Activated naive CD8-positive, alpha-beta T cell treated with anti-CD3 and anti-CD28 coated beads, Interleukin-2, amount 50 U/mL, for 24 hours (primary cell): ENCODE results near the gene SEM1.
"Not testable (repeated sequence)": the region's sequence is repeated elsewhere in the genome, so short reads cannot be mapped to it uniquely, and the experiment has no call there.

Experiments used
- ATAC-seq: fragments of 150-1000 bp; cut with Tn5 transposase; one replicate; pipeline ENCODE4 v1.10.0; 2021
- DNase-seq: peaks from one replicate; pipeline ENCODE4 v3.0.0; 2021
- H3K27ac Mint-ChIP-seq: one replicate; pipeline ENCODE4 v1.8.0; 2021; ENCODE audit warnings: mild to moderate bottlenecking, mixed read lengths
- H3K27me3 Mint-ChIP-seq: one replicate; pipeline ENCODE4 v1.8.0; 2021; ENCODE audit warnings: mixed read lengths
- H3K36me3 Mint-ChIP-seq: one replicate; pipeline ENCODE4 v1.8.0; 2021; ENCODE audit warnings: low read depth, mixed read lengths
- H3K4me1 Mint-ChIP-seq: one replicate; pipeline ENCODE4 v1.8.0; 2021; ENCODE audit warnings: mixed read lengths
- H3K4me3 Mint-ChIP-seq: one replicate; pipeline ENCODE4 v1.8.0; 2021; ENCODE audit warnings: mild to moderate bottlenecking, moderate library complexity, mixed read lengths
- H3K9me3 Mint-ChIP-seq: one replicate; pipeline ENCODE4 v1.8.0; 2021; ENCODE audit warnings: mixed read lengths

Gene SEM1

GRCh38 chr7:96663457-96663856 is 46.2 kb downstream of the SEM1 start:
- Mint-ChIP-seq H3K4me3 (no peak overlapping the region), H3K27ac (no peak overlapping the region), H3K9me3 (no peaks in the 10 kb centered on the region), H3K36me3 (peaks cover 11% of the 10 kb centered on the region), H3K27me3 (no peaks in the 10 kb centered on the region), H3K4me1 (peaks cover 11% of the 10 kb centered on the region)
- DNase-seq = no peak
- no peak for ATAC-seq

GRCh38 chr7:96662151-96662550 is 47.5 kb downstream of the SEM1 start:
- H3K27ac Mint-ChIP-seq, DNase-seq, ATAC-seq, H3K36me3 Mint-ChIP-seq, H3K9me3 Mint-ChIP-seq, H3K4me3 Mint-ChIP-seq, H3K27me3 Mint-ChIP-seq: not testable (repeated sequence)
- peaks cover 11% of the 10 kb centered on the region for H3K4me1 Mint-ChIP-seq

- ATAC-seq (no peak), DNase-seq (no peak)
- Mint-ChIP-seq H3K4me3 (no peak overlapping the region), H3K27ac (no peak overlapping the region), H3K27me3 (no peaks in the 10 kb centered on the region), H3K36me3 (peaks cover 5% of the 10 kb centered on the region), H3K4me1 (peaks cover 2% of the 10 kb centered on the region), H3K9me3 (no peaks in the 10 kb centered on the region)
These were observed 51.6 kb downstream of the SEM1 start for GRCh38 chr7:96658022-96658412.

- ATAC-seq (no peak), DNase-seq (no peak)
- Mint-ChIP-seq H3K4me1 (no peaks in the 10 kb centered on the region), H3K27ac (no peak overlapping the region), H3K27me3 (no peaks in the 10 kb centered on the region), H3K4me3 (no peak overlapping the region), H3K9me3 (no peaks in the 10 kb centered on the region), H3K36me3 (peaks cover 8% of the 10 kb centered on the region)
These were observed 52.2 kb downstream of the SEM1 start for GRCh38 chr7:96657347-96658021.

- DNase-seq (no peak), ATAC-seq (no peak)
- Mint-ChIP-seq H3K36me3 (peaks cover 5% of the 10 kb centered on the region), H3K4me3 (no peak overlapping the region), H3K27ac (no peak overlapping the region), H3K9me3 (no peaks in the 10 kb centered on the region), H3K27me3 (no peaks in the 10 kb centered on the region), H3K4me1 (no peaks in the 10 kb centered on the region)
These were observed 53.7 kb downstream of the SEM1 start for GRCh38 chr7:96655956-96656355.

GRCh38 chr7:96654630-96655188 is 54.9 kb downstream of the SEM1 start:
- no peak overlapping the region for H3K4me3 Mint-ChIP-seq

GRCh38 chr7:96649981-96650380 is 59.7 kb downstream of the SEM1 start:
- Mint-ChIP-seq H3K4me1 (no peaks in the 10 kb centered on the region), H3K9me3 (no peaks in the 10 kb centered on the region), H3K27ac (no peak overlapping the region), H3K4me3 (no peak overlapping the region), H3K27me3 (no peaks in the 10 kb centered on the region), H3K36me3 (peaks cover 5% of the 10 kb centered on the region)
- DNase-seq (no peak), ATAC-seq (no peak)

More at GRCh38 chr7:96654630-96655188, 54.9 kb downstream of the SEM1 start:
- Mint-ChIP-seq H3K9me3 (no peaks in the 10 kb centered on the region), H3K27ac (no peak overlapping the region), H3K36me3 (peaks cover 5% of the 10 kb centered on the region), H3K4me1 (no peaks in the 10 kb centered on the region), H3K27me3 (no peaks in the 10 kb centered on the region)
- ATAC-seq = no peak
- no peak for DNase-seq

GRCh38 chr7:96648784-96649183 is 60.9 kb downstream of the SEM1 start:
- no peaks in the 10 kb centered on the region for H3K27me3 Mint-ChIP-seq
- no peak for ATAC-seq
- no peaks in the 10 kb centered on the region for H3K4me1 Mint-ChIP-seq
- no peaks in the 10 kb centered on the region for H3K9me3 Mint-ChIP-seq
- no peak overlapping the region for H3K27ac Mint-ChIP-seq
- peaks cover 5% of the 10 kb centered on the region for H3K36me3 Mint-ChIP-seq
- DNase-seq = no peak
- H3K4me3 Mint-ChIP-seq = no peak overlapping the region

GRCh38 chr7:96647733-96648132 is 61.9 kb downstream of the SEM1 start:
- Mint-ChIP-seq H3K27me3 (no peaks in the 10 kb centered on the region), H3K4me3 (no peak overlapping the region), H3K4me1 (no peaks in the 10 kb centered on the region), H3K9me3 (no peaks in the 10 kb centered on the region), H3K36me3 (peaks cover under 1% of the 10 kb centered on the region), H3K27ac (no peak overlapping the region)
- DNase-seq (no peak), ATAC-seq (no peak)

GRCh38 chr7:96645084-96645483 is 64.6 kb downstream of the SEM1 start:
- no peak for DNase-seq
- ATAC-seq = no peak
- H3K27me3 Mint-ChIP-seq = no peaks in the 10 kb centered on the region
- H3K9me3 Mint-ChIP-seq = no peaks in the 10 kb centered on the region
- H3K27ac Mint-ChIP-seq = no peak overlapping the region
- no peaks in the 10 kb centered on the region for H3K4me1 Mint-ChIP-seq
- no peaks in the 10 kb centered on the region for H3K36me3 Mint-ChIP-seq
- no peak overlapping the region for H3K4me3 Mint-ChIP-seq

GRCh38 chr7:96643436-96643835 is 66.2 kb downstream of the SEM1 start:
- not testable (repeated sequence) for ATAC-seq, H3K27ac Mint-ChIP-seq, H3K27me3 Mint-ChIP-seq, H3K9me3 Mint-ChIP-seq, H3K36me3 Mint-ChIP-seq, H3K4me1 Mint-ChIP-seq, DNase-seq, H3K4me3 Mint-ChIP-seq

- DNase-seq (no peak), ATAC-seq (no peak)
- no peak overlapping the region for H3K27ac Mint-ChIP-seq
- no peaks in the 10 kb centered on the region for H3K4me1 Mint-ChIP-seq
- H3K27me3 Mint-ChIP-seq = no peaks in the 10 kb centered on the region
- H3K4me3 Mint-ChIP-seq = no peak overlapping the region
- no peaks in the 10 kb centered on the region for H3K9me3 Mint-ChIP-seq
- no peaks in the 10 kb centered on the region for H3K36me3 Mint-ChIP-seq
These were observed 69.6 kb downstream of the SEM1 start for GRCh38 chr7:96640054-96640453.
